NT2/D1 (cell line): ENCODE measurements around the gene ACO1.

Experiments
- YY1 ChIP-seq: IDR thresholded peaks from 2 replicates; pipeline ENCODE4 v1.6.1; 2011; ENCODE audit not compliant: insufficient read length, insufficient read depth
- ZNF274 ChIP-seq: IDR thresholded peaks from 2 replicates; pipeline ENCODE4 v1.6.1; 2011; ENCODE audit warnings: mild to moderate bottlenecking, low read depth, low read length

DNA sequence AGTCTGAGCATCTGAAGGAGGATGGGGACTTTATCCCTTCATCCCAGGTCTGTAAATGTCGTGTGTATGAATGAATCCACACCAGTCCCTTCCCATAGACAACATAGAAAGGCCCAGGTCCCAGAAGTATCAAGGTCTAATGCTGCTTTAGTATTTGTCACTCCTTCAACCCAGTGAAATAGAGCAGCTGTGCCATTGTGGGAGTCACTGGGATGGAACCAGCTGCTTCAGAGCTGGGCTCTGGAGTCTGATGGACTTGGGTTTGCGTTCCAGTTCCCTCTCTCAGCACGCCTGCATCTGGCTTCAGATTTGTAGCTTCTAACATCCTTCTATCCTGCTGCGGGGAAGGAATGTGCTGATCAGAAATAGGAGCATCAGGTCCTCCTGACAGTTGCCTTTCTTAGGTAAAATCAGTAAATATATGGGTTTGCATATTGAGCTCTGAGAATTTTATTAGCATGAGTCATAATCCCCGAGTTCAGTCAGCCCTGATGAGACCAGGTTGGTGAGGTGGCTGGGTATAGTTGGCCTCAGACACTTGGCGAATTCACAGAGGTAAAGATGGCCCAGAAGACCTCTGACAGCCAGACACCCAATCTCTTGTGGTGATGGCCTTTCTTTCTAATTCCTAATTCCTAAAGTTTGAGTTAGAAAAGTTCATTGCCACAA lies 10.1 kb downstream of the ACO1 start:
- TF ChIP-seq YY1 (no peak), ZNF274 (no peak)
